KBM-7 (cell line): Measurements from ENCODE around the gene GRIN2D.

Experiments used
- DNase-seq: peaks from one replicate; pipeline ENCODE4 v3.0.0-alpha.2; 2015
- in situ Hi-C: fragments of 300-500 bp; cut with MboI; formaldehyde crosslinking; loops from 2 replicates; pipeline ENCODE4 v1.14.3; 2020; ENCODE audit warnings: low sequenced_read_pairs, low pct_unique_long_range_greater_than_20kb, mixed read lengths

The GRIN2D gene

DNA sequence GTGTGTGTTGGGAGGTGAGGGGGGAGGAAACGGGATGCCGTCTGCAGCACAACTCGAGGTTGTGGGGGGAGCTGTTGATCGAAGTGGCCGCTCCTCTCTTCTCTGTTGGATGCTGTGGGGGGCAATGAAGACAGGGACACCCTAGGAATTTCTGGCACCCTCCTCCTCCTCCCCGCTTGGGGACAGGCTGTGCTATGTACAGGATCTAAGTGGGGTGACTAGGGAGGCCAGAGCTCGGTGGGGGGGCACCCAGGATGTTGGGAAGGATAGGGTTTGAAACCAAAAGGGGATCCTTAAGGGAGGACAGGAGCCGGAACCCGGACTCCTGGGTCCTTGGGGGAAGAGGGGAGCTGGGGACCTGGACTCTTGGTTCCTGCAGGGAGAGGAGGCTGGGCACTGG is 2.0 kb downstream of the GRIN2D start:
- DNase-seq, result no peak
- in situ Hi-C loops, result no loop called here

DNA sequence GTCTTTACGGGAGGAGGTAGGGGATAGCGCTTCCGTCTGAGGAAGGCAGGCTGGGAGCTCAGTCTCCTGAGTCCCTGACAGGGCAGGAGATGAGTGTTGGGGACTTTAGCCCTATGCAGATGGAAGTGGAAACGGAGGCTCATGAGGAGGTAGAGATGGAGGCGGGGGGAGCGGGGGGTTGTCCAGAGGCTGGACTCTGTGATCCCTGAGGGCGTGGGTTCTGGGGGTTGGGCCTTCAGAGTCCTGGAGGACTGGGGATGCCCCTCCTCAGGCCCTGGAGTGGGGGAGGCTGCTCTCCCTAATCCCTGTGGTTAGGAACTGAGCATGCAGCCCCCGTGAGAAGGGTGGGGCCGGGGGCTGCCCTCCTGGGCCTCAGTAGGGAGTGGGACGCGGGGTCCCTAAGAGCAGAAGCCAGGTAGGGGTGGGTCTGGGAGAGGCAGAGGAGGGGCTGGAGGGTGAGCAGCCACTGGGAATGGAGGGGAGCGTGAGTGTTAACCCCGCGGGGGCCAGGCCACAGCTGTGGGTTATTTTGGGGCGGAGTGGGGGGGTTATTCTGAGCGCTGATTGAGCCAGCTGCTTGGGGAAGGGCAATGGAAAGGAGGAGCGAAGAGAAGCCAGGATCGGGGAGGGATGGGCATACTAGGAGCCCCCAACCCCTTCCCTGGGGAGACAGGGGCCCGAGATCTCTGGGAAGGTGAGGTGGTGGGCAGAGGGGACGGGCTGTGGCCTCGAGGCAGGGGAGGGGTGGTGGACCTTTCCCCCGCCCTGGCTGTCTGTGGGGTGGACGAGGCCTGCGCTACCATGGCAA is 2.8 kb downstream of the GRIN2D start:
- DNase-seq, result no peak
- in situ Hi-C loops, result no loop called here

DNA sequence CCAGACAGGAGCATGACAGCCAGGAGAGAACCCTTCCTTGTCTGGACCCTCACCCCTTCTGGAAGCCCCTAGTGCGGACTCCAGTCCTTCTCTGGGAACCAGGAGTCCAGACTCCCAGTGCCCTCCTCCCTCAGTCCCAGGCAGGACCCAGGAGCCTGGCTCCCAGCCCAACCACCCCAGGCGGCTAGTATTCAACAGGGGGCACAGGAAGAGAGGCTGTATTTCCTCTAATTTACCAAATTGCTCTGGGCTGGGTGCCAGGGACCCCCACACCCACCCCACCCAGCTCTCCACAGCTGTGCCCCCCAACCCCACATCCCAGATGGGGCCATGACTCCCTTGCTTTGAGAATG is 3.3 kb downstream of the GRIN2D start:
- DNase-seq, result no peak
- in situ Hi-C loops, result no loop called here

DNA sequence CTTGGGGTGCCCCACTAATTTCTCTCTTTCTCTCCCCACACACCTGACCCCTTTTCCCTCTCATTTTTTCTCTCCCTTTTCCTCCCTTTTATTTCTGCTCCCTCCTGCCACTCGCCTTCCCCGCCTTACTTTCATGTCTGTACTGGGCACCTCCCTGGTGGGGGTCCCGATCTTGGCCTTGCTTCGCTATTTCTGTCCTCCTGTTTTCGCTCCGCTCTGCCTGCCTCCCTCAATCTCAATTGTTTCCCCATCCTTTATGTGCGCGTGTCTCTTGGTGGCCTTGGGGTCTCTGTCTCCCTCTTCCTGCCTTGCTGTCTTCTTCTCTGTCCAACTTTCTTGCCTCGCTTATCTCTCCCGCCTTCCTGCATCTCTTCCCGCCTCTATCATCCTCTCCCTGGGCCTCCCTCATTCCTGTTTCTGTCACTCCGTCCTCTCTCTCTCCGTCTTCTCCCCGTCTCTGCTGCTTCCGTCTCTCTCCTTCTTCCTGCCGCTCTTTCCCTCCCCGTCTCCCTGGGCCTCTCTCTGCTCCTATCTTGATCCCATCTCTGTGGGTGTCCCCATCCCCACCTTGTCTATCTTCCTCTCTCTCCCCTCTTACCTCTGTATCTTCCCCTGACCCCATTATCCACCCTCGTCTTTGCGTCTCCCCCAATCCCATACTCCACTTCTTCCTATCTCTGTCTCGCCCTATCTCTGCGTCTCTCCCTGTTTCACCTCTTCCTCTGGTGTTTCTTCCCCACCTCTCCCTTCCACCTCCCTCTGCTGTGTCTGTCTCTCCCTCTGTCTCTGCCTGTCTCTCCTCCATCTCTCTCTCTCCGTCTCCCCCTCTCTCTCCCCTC is 4.0 kb downstream of the GRIN2D start:
- DNase-seq, result peak; percentile 16
- in situ Hi-C loops, result no loop called here

DNA sequence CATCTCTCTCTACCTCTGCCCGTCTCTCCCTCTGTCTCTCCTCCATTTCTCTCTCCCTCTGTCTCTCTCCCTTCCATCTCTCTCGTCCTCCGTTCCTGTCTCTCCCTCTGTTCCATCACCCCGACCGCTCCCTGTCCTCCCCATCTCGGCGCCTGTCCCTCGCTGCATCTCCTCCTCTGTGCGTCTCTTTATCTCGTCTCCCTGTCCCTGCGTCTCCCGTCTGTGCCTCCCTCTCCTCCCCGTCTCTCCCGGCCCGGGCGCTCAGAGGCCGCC is 4.6 kb downstream of the GRIN2D start:
- in situ Hi-C loops, result no loop called here
- no peak for DNase-seq

DNA sequence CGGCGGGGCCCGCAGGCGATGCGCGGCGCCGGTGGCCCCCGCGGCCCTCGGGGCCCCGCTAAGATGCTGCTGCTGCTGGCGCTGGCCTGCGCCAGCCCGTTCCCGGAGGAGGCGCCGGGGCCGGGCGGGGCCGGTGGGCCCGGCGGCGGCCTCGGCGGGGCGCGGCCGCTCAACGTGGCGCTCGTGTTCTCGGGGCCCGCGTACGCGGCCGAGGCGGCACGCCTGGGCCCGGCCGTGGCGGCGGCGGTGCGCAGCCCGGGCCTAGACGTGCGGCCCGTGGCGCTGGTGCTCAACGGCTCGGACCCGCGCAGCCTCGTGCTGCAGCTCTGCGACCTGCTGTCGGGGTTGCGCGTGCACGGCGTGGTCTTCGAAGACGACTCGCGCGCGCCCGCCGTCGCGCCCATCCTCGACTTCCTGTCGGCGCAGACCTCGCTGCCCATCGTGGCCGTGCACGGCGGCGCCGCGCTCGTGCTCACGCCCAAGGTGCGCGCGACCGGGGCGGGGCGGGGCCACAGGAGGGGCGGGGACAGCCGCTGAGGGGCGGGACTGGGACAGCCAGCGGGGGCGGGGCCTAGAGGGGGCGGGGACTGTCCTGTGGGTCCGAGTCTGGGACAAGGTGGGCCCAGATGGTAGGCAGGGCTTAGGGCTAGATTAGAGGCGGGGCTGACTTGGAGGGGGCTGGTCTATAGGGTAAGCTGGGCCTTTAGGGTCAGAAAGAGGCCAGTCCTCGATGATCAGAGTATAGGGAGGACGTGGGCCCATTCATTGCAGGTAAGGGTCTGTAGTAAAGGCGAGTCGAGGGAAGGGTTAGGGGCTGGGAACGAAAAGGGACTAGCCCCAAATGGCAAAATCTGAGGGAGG is 5.1 kb downstream of the GRIN2D start:
- peak; percentile 81 for DNase-seq
- in situ Hi-C loops, result no loop called here

DNA sequence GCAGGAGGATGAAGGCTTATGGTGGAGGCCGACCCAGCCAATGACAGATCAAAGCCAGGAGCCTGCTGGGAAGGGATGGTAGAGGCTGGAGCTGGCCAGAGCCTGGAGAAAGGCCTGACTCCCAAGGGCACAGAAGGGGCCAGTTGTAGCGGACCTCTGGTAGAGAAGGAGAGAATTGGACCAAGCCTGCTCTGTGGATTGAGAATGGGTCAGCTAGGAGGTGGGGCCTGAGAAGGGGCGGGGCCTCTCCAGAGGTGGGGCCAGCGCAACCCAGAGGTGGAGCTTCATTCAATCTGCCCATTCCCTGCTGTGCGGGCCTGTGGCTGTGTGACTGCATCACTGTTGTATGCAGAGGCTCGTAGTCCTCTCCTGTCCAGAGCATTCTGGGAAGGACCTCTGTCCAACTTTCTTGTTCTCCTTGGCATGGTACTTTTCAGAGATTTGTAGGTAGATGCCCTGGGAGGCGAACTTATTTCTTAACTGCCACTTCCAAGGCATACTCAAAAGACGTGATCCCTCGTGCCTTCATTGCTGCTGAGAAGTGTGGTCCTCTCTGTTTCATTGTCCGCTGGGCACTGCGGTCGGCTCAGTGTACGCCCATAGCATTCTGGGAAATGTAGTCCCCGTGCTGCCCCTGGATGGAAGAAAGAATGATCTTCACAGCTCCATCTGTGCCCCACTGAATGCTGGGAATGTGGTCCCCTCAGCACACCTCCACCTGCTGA is 6.7 kb downstream of the GRIN2D start:
- in situ Hi-C loops, result no loop called here
- no peak for DNase-seq

DNA sequence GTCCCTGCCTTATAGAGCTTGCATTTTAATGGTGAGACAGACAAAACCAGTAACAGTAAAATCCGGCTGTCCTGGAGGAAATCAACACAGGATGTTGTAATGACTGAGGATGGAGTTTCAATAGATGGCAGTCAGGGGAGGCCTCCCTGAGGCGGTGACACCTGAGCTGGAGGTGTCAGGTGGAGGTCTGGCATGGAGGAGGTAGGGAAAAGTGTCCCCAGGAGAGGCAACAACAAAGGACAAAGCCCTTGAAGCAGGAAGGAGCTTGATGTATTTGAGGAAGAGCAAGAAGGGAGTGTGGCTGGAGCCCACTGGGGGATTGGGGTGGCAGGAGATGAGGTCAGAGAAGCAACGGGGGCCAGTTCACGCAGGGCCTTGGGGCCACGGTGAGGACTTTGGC is 7.8 kb downstream of the GRIN2D start:
- in situ Hi-C loops, result no loop called here
- DNase-seq, result no peak

DNA sequence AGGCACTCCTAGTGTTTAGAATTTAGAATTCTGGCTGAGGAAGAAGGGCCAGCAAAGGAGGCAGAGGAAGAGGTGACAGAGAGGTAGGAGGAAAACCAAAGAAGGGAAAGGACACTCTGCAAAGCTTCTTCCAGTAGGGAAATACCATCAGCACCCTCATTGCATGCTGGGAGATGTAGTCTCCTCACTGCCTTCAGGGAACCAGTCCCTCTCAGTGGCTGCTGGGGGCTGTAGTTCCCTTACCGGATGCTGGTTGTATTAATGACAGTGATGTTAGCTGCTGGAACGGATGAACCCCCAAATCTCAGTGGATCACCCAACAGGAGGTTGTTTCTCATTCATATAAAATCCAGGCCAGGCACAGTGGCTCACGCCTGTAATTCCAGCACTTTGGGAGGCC is 10.1 kb downstream of the GRIN2D start:
- peak; percentile 60 for DNase-seq

DNA sequence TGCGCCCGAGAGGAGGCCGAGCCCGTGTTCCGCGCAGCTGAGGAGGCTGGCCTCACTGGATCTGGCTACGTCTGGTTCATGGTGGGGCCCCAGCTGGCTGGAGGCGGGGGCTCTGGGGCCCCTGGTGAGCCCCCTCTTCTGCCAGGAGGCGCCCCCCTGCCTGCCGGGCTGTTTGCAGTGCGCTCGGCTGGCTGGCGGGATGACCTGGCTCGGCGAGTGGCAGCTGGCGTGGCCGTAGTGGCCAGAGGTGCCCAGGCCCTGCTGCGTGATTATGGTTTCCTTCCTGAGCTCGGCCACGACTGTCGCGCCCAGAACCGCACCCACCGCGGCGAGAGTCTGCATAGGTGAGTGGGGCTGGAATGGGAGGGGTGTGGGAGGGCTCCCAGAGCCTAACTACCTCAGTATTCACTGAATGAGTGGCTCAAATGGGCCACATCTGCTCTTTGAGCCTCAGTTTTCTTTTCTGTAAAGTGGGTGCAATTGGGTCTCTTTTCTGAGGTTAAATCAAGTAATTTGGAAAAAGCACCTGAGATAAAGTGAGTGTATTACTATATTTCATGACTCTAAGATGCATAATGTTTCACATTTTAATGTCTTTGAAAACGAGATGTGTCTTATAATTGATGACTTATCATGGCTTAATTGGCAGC is 11.7 kb downstream of the GRIN2D start:
- in situ Hi-C loops, result no loop called here
- no peak for DNase-seq

More for the DNA sequence above, 10.1 kb downstream of the GRIN2D start:
- in situ Hi-C loops, result no loop called here

DNA sequence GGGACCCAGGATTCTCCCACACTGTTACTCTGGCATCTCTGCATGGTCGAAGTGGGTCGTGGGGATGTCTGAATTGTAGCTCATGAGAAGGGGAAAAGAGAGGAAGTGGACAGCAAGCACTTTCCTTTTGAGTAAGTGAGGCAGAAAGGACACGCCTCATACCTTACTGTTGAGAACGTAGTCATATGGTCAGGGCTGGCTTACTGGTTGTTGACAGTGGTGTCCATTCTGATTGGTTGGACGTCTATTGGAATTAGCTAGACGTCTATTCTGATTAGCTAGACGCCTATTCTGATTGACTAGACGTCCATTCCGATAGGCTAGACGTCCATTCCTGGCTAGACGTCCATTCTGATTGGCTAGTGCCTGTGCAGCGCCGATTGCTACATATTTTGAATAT is 12.4 kb downstream of the GRIN2D start:
- no peak for DNase-seq
- in situ Hi-C loops, result no loop called here

DNA sequence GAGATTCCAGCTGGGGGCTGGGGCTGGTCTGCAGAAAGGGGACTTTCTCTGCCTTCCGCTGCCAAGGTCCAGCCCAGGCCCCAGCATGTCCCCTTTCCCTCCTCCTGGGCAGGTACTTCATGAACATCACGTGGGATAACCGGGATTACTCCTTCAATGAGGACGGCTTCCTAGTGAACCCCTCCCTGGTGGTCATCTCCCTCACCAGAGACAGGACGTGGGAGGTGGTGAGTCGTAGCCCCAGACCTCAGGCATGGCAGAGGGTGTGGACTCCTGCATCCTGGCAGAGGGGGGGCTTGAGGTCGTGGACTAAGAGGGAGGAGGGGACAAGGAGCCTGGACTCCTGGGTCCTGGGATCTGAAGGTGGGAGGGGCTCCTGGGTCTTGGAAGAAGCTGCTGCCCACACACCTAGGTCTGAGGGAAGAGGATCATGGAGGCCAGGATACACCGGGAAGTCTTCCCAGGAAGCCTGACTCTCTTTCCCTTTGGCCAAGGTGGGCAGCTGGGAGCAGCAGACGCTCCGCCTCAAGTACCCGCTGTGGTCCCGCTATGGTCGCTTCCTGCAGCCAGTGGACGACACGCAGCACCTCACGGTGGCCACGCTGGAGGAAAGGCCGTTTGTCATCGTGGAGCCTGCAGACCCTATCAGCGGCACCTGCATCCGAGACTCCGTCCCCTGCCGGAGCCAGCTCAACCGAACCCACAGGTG is 20.6 kb downstream of the GRIN2D start:
- in situ Hi-C loops, result no loop called here
- no peak for DNase-seq

DNA sequence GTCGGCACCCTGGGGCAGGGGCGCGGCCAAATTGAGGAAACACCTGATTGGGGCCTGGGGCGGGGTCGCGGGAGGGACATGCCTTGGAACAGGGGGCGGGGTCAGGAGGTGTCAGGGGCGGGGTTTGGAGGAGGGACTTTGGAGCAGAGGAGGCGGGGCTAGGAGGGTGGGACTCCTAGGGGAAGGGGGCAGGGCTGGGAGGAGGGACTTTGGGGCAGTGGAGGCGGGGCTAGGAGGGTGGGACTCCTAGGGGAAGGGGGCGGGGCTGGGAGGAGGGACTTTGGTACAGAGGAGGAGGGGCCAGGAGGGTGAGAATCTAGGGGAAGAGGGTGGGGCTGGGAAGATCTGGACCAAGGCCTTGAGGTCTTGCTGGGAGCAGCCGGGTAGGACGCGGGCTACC is 21.9 kb downstream of the GRIN2D start:
- peak; percentile 15 for DNase-seq
- in situ Hi-C loops, result no loop called here

DNA sequence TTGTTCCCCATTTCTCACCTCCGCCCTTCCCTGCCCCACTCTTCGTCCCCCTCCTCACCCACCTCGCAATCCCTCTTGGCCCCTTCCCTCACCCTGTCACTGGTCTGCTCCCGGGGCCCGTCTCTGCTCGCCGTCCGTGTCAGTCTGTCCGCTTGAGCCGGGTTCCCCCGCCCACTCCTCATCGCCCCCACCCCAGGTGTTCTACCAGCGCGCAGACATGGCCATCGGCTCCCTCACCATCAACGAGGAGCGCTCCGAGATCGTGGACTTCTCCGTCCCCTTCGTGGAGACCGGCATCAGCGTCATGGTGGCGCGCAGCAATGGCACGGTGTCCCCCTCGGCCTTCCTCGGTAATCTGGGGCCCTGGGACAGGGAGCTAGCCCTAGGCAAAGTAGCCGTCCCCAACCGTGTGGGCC is 22.3 kb downstream of the GRIN2D start:
- no peak for DNase-seq
- in situ Hi-C loops, result no loop called here

DNA sequence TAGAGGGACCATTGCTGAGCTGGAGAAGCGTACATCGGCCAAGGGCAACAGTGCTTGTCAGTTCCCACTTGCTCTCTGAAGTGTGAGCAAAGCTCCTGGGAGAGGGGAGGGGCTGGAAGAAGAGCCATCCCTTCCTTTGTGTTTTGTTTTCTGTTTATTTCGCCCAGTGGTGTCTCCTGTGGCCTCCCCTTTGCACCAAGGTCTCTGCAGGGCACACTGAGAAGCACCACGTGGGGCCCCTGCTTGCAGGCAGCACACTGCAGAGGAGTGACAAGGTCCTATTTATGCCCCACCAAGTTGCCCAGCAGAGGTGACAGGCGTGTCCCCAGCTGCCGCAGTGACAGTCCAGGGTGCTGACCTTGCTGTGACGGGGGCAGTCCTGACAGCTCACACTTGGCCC is 24.0 kb downstream of the GRIN2D start:
- no peak for DNase-seq
- in situ Hi-C loops, result no loop called here

DNA sequence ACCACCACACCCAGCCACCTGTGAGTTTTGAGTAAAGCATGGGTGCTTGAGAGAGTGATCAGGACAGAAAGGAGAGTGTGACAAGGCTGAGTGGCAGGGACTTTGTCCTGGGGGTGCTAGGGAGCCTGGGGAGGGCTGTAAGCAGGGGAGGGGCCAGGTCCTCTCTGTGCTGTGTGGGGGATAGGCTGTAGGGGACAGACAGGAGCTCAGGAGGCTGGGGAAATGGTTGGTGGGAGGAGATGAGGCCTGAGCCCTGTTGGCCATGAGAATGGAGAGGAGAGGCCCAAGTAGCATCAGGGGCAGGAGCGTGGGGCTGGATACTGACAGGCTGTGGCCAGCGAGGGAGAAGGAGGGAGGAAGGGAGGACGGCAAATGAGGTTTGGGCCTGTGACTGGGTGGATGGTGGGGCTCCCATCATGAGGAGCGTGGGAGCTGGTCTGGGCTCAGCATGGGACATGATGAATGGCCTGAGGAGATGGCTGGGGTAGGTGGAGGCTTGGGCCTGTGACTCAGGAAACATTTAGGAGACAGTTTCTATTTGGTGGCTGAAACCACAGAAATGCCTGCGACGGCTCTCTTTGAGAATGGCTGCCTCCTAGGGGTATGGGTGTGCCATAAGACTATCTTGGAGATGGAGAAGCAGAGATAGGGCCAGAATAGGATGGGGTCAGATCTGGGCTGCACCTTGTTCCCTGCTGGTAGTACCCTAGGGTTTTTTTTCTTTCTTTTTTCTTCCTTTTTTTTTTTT is 25.0 kb downstream of the GRIN2D start:
- DNase-seq, result peak; percentile 57
- in situ Hi-C loops, result no loop called here

DNA sequence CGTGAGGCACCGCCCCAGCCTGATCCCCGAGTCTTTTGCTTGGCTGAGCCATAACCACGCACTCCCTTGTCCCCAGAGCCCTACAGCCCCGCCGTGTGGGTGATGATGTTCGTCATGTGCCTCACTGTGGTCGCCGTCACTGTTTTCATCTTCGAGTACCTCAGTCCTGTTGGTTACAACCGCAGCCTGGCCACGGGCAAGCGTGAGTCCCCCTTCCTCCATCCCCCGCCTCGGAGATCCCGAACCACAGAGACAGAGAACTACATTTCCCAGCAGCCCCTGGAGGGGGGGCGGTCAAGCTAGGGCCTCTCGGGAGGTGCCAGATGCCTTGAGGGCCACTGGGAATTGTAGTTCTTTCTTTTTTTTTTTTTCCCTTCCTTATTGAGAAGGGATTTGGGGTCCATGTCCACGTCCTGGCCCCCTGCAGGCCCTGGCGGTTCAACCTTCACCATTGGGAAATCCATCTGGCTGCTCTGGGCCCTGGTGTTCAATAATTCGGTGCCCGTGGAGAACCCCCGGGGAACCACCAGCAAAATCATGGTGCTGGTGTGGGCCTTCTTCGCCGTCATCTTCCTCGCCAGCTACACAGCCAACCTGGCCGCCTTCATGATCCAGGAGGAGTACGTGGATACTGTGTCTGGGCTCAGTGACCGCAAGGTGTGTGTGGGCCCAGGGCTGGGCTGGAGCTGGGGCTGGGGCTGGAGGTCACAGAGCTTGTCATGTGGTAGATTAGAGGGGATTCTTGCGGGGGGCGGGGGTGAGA is 25.9 kb downstream of the GRIN2D start:
- in situ Hi-C loops, result no loop called here
- DNase-seq, result peak; percentile 34
